NCI-H82 treated with DMSO at 0.1 percent for 48 hours (cell line): ENCODE data around the gene RGR.
A peak's percentile ranks its signal among the peaks of the same experiment; 100 is the strongest.
"Not testable (repeated sequence)": the region's sequence is repeated elsewhere in the genome, so short reads cannot be mapped to it uniquely, and the experiment has no call there.

ENCODE experiments used
- DNase-seq: peaks from one replicate; lab custom pipeline; 2025; ENCODE audit not compliant: unreplicated experiment; lab: John Stamatoyannopoulos, UW

RGR gene

GRCh38 chr10:84256510-84257342 lies 11.9 kb downstream of the RGR start:
- no peak for DNase-seq

- DNase-seq: no peak
Observed at GRCh38 chr10:84257343-84258020, 12.6 kb downstream of the RGR start.

GRCh38 chr10:84258034-84258695 lies 13.3 kb downstream of the RGR start:
- no peak for DNase-seq

- no peak for DNase-seq
Observed at GRCh38 chr10:84261236-84261915, 16.5 kb downstream of the RGR start.

- DNase-seq: no peak
Observed at GRCh38 chr10:84262190-84262956, 17.5 kb downstream of the RGR start.

- no peak for DNase-seq
Observed at GRCh38 chr10:84263716-84264115, 18.9 kb downstream of the RGR start.

- DNase-seq: peak; percentile 17
Observed at GRCh38 chr10:84264611-84265141, 19.8 kb downstream of the RGR start.

- DNase-seq: no peak
Observed at GRCh38 chr10:84265418-84265817, 20.6 kb downstream of the RGR start.

GRCh38 chr10:84267503-84268126 lies 22.8 kb downstream of the RGR start:
- no peak for DNase-seq

- DNase-seq: no peak
Observed at GRCh38 chr10:84269162-84269561, 24.3 kb downstream of the RGR start.

GRCh38 chr10:84269773-84270172 lies 24.9 kb downstream of the RGR start:
- DNase-seq: no peak

GRCh38 chr10:84270708-84271107 lies 25.9 kb downstream of the RGR start:
- DNase-seq: no peak

- not testable (repeated sequence) for DNase-seq
Observed at GRCh38 chr10:84279876-84280475, 35.1 kb downstream of the RGR start.

- no peak for DNase-seq
Observed at GRCh38 chr10:84286695-84287094, 41.8 kb downstream of the RGR start.

GRCh38 chr10:84288151-84288550 lies 43.3 kb downstream of the RGR start:
- no peak for DNase-seq

- no peak for DNase-seq
Observed at GRCh38 chr10:84289521-84290200, 44.8 kb downstream of the RGR start.

GRCh38 chr10:84290235-84290634 lies 45.4 kb downstream of the RGR start:
- DNase-seq: no peak

- no peak for DNase-seq
Observed at GRCh38 chr10:84291384-84291783, 46.5 kb downstream of the RGR start.

GRCh38 chr10:84292502-84292901 lies 47.6 kb downstream of the RGR start:
- no peak for DNase-seq
